DND-41 (cell line): Measurements from ENCODE around the gene GOLGA3.

Source experiments
- EZH2 ChIP-seq: IDR thresholded peaks from 3 replicates; pipeline ENCODE4 v1.6.1; 2012; ENCODE audit warnings: borderline replicate concordance, low read depth, mild to moderate bottlenecking, moderate library complexity, low read length, inconsistent platforms; ENCODE audit not compliant: severe bottlenecking
- TF ChIP-seq, protein P1 (sequence below): IDR thresholded peaks from 2 replicates; pipeline ENCODE4 v1.5.1; 2012; ENCODE audit warnings: borderline replicate concordance, low read length, moderate library complexity, mild to moderate bottlenecking; ENCODE audit not compliant: poor library complexity, severe bottlenecking; ENCODE audit errors: extremely low read depth

GRCh38 chr12:132795847-132796246, 32.8 kb downstream of the GOLGA3 start:
- TF ChIP-seq, protein P1, sequence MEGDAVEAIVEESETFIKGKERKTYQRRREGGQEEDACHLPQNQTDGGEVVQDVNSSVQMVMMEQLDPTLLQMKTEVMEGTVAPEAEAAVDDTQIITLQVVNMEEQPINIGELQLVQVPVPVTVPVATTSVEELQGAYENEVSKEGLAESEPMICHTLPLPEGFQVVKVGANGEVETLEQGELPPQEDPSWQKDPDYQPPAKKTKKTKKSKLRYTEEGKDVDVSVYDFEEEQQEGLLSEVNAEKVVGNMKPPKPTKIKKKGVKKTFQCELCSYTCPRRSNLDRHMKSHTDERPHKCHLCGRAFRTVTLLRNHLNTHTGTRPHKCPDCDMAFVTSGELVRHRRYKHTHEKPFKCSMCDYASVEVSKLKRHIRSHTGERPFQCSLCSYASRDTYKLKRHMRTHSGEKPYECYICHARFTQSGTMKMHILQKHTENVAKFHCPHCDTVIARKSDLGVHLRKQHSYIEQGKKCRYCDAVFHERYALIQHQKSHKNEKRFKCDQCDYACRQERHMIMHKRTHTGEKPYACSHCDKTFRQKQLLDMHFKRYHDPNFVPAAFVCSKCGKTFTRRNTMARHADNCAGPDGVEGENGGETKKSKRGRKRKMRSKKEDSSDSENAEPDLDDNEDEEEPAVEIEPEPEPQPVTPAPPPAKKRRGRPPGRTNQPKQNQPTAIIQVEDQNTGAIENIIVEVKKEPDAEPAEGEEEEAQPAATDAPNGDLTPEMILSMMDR, result no peak
- TF ChIP-seq EZH2, result no peak
